Activated T-helper 1 cell treated with Interleukin-2 at 50 U/mL for 16 hours (primary cell): ENCODE data around the gene RAB11FIP3.

Experiments
- DNase-seq: peaks from one replicate; pipeline ENCODE4 v3.0.0-alpha.2; 2020; ENCODE audit warnings: low read depth

The RAB11FIP3 gene

DNA sequence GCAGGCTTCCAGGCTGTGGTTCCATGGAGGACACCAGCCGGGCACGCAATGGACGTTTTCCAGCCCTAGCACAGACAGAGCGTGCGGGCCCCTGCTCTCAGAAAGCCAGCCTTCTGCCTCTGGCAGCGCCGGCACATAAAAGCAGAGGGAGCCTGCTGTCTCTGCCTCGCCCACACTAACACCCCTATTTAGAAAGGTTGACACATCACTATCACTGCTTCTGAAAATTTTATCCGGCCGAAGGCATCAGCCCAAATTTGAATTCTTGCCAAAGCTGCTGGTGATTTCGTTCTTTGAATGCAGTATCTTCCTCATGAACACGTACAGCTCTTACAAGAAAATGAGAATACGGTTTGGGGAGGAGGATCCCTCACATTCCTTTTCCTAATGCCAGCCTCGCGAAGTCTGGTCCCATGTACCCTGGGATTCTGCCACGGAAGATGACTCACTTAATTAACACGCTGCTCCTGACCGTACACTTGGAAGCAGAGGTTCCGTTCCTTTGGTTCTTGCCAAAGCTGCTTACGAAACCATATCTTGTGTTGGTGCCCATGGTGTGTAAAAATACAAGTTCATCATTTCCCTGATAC lies 1.3 kb upstream of the RAB11FIP3 start:
- no peak for DNase-seq

DNA sequence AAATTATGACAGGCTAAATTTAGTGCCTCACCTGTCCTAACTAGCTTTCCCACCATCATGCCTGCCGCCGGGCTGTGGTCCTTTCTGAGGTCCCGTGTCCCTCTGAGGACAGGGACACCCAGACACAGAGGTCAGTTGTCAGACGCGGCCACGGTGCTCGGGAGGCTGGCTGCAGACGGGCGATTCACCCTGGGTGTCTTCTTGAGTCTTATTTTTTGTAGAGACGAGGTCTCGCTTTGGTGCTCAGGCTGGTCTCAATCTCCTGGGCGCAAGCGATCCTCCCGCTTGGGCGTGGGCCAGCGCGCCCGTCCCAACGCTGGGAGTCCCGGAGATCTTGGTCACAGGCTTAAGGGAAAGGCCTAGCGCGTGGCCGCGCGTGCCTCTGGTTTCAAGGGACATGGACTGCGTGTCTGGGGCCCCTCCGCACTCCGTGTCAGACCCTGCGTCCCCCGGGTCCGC lies 797 bp upstream of the RAB11FIP3 start:
- no peak for DNase-seq

DNA sequence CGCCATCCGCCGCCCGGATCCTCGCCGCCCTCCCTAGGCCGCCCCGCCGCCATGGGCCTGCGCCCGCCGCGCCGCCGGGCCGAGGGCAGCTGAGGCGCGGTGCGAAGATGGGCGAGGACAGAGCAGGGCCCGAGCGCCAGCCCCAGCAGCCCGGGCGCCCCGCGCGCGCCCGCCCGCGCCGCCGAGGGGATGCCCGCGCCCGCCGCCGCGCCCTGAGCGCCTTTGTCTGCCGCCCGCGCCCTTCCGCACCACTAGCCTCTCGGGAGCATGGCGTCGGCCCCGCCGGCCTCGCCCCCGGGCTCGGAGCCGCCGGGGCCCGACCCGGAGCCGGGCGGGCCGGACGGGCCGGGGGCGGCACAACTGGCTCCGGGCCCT lies 278 bp downstream of the RAB11FIP3 start:
- DNase-seq: no peak

DNA sequence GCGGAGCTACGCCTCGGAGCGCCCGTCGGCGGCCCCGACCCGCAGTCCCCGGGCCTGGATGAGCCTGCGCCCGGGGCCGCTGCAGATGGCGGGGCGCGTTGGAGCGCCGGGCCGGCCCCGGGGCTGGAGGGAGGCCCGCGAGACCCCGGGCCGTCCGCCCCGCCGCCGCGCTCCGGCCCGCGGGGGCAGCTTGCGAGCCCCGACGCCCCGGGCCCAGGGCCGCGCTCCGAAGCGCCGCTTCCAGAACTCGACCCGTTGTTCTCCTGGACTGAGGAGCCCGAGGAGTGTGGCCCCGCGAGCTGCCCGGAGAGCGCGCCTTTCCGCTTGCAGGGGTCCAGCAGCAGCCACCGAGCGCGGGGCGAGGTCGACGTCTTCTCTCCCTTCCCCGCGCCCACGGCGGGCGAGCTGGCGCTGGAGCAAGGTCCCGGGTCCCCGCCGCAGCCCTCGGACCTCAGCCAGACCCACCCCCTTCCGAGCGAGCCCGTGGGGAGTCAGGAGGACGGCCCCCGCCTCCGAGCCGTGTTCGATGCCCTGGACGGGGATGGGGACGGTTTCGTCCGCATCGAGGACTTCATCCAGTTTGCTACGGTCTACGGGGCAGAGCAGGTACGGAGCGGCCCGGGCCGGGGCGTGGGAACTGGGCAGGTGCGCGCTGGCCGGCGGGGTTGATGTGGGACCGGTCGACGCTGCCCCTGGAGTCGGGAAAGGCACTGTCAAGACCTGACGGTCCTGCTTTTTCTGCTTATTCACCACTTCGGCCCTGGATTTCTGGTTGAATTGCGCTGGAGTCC lies 861 bp downstream of the RAB11FIP3 start:
- DNase-seq: no peak

DNA sequence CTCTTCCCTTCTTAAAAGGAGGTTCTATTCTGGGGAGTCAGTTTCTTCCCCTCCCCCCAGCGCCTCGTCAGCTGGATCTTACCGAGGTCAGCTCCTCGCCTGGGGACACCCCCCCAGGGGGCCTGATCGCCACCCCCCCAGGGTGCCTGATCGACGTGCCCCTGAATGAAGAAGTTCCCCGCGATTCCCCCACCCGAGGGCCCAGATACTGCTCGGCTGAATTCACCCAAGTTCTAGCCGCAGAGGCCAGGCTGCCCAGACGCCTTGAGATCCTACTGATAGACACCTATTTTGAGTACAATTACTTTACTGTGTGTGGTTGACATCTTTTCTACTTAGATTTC lies 1.4 kb downstream of the RAB11FIP3 start:
- no peak for DNase-seq

DNA sequence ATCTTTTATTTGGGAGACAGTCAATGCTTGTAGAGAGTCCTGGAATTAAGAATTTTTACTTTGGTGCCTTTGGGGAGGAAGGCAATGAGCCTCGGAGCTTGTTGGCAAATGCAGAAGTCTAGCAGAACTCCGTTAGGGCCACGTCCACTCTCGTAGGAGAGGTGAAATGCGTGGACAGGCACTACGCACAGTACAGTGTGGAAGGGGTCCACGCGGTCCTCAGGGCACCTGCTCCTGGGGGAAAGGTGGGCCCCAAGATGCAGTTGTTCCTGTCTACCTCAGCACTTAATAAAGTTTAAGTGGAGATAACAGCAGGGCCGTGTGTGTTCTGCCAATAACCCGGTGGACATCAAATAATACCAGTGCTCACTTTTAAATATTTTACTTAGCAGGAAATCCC lies 1.8 kb downstream of the RAB11FIP3 start:
- no peak for DNase-seq

DNA sequence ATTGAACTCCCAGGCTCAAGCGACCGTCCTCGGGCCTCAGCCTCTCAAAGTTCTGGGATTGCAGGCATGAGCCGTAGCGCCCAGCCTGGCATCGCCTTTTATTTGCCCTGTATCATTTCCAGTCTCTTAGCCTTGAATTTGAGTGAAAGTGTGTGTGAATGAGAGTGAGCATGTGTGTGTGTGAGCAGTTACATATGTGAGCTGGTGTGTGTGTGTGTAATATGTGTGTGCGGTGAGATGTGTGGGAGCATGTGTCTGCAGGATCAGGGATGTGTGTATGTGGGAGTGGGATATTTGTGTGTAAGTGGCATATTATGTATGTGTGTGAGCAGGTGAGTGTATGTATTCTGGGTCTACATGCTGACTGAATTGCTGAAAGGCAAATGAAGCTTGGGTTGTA lies 5.5 kb downstream of the RAB11FIP3 start:
- DNase-seq: no peak

DNA sequence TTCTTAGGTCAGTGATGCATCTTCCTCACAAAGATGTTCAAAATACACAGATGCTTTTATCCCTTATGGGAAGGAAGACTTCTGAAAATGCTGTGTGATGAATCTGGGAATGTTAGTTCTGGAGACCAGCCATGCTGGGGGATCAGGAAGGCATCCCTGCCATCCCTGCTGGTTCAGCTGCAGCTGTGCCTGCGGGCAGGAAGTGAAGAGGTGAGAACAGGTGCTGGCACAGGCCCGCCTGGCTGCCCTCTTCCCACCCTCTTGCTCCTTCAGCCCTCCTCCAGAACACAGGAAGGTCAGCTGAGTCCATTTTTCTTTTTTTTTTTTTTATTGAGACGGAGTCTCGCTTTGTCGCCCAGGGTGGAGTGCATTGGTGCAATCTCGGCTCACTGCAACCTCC lies 15.2 kb downstream of the RAB11FIP3 start:
- DNase-seq: no peak

DNA sequence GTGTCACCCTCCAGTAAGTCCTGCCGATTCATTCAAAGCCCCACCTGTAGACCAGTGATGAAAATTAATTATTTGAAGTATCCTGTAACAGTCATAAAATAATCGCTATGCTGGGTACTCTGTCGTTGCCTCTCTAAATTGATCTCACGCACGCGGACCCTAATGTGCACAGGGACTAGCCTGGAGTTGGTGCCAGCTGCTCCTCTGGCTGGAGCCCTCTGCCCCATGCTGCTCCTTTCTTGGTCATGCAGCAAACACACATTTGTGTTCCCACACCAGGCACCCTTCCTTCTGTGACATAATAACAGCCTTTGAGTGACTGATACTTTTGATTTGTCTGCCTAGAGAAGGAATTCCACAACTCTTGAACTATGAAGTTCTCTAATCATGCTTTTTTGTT lies 16.0 kb downstream of the RAB11FIP3 start:
- no peak for DNase-seq

DNA sequence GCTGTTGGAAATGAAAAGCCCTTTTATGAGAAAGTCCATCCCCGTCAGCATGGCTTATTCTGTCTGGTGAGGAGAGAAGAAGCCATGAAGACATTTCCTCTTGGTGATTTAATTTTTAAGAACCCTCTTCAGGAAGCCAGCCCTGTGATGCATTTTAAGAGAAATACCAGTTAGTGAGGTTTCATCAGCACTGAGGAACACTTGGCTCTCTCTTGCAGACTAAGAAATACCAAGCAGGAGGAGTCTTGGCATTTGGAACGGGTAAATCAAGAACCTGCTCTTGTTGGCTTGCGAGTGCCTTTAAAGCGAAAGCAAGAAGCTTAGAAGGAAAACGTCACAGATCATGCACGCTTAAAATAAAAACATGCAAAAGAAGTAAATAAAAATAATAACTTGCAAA lies 17.5 kb downstream of the RAB11FIP3 start:
- no peak for DNase-seq

DNA sequence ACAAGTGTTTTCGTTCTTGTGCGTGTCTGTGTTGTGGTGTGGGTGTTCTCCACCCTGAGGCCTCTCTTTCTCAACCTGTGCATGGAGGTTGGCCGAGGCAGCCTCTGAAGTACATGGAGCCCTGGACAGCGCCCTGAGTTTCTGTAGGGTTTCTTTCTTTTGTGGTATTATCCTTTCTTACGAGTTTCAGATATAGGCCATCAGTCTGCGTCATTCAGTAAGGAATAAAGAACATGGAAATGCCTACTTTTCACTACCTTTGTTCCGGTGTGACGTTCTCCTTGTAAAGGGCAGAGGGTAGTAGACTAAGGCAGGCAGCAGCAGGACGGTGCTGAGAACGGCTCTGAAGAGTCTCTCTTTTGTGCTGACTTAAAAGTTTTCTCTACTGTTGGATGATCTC lies 18.6 kb downstream of the RAB11FIP3 start:
- DNase-seq: no peak

DNA sequence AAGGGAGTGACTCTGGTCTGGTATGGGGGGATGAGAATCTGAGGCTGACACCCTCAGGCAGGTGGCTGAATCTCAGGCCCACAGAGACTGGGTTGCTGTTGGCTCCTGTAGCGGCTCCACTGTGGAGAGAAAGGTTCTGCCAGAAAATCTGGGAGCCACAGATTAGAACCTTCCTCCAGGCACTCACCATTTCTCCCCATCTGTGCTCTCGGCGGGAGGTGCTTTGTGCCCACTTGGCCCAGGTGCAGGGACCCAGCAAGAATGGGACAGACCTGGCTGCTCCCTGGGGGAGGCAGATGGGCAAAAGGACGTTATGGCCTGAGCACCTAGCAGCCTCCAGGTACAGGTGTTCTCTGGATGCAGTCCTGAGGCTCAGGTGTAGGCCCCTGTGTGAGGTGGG lies 20.1 kb downstream of the RAB11FIP3 start:
- no peak for DNase-seq

DNA sequence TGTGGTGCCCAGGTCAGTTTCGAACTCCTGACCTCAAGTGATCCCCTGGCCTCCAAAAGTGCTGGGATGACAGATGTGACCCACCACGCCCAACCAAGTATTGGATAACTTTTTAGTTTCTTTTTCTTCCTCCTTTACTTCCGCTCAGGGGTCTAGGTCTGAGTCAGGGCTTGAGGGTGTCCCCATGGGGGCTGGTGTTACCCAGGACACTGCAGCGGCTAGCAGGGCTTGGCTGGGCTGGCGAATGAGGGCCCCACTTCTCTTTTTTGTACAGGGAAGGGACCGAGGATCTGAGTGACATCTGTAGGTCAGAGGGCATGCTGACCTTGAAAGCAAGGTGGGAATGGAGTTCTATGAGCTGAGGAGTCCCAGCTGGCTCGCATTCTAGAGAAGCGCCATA lies 24.9 kb downstream of the RAB11FIP3 start:
- no peak for DNase-seq

DNA sequence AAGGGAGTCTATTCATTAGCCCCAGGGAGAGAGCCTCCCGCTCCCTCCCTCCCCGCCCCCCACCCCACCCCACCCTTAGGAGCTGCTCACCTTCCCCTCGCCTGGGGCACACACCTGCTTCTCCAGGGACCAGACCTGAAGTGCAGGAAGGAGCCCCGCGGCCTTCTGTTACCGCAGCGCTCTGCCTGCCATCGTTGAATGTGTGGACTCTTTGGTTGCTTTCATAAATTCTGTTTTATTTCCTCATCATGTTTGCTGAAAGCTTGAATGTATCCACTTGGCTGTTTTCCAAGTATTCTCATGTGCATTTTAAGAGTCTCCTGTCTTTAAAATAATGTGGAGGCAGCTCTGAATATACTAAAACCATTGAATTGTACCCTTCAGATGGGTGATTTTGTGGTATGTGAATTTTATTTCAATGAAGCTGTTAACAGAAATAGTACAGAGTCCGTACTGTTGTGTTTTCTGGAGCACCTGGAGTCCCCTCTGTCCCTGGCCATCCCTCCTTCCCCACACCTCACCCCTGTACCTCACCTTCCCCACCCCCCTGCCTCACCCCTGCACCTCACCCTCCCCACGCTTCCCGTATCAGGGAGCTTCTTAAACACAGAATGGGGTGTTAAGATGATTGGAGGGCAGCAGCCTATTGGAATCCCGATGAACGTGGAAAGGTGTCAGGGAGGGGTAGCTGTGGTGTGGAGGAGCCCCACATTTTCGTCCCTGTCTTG lies 25.5 kb downstream of the RAB11FIP3 start:
- DNase-seq: no peak

DNA sequence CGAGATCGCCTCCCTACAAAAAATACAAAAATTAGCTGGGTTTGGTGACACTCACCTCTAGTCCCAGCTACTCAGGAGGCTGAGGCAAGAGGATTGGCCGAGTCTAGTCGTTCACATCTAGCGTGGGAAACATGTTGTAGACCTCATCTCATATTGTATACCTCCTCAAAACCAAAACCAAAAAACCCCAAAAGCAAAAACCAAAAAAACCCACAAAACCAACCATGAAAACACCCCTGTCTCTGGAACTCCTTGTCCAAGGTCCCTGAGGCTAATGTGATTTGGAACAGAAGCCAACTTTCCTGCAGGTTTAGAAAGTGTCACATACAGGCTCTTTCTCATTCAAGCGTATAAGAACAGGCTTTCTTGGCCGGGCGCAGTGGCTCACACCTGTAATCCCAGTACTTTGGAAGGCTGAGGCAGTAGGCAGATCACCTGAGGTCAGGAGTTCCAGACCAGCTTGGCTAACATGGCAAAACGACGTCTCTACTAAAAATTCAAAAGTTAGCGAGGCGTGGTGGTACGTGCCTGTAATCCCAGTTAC lies 29.0 kb downstream of the RAB11FIP3 start:
- DNase-seq: no peak

DNA sequence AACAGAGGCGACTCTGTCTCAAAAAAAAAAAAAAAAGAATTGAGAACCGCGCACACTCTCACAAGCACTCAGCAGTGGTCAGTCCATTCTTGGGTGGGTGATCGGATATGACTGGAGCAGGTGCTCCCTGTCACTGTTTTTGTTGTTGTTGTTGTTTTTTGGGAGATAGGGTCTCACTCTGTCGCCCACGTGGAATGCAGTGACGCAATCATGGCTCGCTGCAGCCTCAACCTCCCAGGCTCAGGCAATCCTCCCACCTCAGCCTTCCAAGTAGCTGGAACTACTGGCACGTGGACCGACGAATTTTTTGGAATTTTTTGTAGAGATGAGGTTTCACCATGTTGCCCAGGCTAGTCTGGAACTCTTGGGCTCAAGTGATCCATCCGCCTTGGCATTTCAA lies 30.0 kb downstream of the RAB11FIP3 start:
- DNase-seq: no peak

DNA sequence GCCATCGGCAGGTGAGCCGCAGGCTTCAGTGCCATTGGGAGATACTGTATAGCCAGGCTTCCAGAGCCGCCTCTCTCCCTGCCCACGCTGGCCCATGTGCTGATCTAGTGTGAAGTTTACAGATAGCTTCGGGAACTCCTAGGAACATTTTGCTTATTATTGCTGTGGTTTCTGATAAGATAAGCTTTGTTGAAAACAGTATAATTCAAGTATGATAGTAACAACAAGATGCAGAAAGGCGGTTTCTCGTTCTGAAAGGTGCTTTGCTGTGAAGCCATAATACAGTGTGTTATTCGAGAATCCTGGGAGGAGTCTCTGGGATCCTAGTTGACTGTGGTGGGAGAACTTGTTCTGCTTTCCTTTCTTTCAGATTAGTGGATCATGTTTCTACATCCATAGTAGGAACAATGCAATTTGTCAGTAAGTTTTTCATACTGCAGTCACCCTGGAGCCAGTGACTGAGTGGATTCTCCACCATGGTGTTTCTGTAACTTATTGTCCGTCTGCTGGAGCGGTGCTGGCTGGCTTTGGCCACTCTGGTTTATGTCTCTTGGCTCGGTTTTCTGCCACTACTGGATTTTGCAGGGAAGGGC lies 31.5 kb downstream of the RAB11FIP3 start:
- DNase-seq: no peak

DNA sequence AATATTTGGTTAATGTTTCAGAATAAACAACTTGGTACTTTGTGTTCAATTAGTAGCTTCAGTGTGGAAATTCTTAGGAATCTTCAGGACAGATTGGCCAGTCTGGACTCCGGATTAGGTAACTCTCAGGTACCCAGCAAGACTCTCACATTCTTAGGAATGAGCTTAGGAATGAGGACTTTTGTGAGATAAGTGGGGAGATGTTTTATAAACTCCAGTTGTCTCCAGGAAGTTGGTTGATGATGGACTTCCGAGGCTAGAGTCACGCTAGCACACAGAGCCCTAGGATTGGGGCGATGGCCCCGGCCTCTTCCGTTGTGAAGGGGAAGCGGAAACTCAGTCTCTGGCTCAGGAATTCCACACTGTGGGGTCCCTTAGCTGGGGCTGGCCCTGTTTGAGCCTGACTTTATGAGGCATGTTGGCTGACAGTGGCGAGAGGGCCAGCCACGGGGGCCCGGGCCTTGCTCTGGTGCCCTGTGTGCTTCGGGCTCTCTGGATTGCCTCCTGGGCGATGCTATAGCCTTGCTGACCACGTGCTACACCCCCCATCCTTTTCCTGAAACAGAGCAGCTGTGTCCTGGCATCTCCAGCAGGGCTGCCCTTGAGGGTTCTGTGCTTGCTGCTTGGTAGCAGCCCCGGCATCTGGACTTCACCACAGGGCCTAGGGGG lies 32.4 kb downstream of the RAB11FIP3 start:
- no peak for DNase-seq

DNA sequence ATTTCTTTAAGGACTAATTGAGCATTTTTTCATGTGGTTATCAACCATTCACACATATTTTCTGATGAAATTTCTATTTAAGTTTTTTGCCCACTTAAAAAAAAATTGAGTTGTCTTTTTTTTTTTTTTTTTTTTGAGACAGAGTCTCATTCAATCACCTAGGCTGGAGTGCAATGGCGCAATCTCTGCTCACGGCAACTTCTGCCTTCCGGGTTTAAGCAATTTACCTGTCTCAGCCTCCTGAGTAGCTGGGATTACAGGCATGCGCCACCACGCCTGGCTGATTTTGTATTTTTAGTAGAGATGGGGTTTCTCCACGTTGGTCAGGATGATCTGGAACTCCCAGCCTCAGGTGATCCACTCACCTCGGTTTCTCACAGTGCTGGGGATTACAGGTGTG lies 34.3 kb downstream of the RAB11FIP3 start:
- no peak for DNase-seq

DNA sequence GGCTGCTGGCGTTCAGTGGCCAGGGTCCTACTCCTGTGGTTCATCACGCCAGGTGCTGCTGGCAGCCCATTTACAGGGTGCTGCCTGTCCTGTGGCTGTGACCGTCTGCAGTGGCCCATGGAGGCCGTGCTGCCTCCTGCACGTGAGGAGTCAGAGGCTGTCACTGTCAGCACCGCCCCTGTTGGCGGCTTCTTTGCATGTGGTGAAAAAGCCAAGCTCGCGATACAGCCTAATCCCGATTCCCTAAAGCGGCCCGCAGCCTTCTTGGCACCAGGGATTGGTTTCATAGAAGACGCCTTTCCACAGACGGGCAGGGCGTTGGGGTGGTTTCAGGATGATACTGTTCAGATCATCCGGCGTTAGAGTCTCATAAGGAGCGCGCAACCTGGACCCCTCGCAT lies 35.3 kb downstream of the RAB11FIP3 start:
- DNase-seq: no peak

DNA sequence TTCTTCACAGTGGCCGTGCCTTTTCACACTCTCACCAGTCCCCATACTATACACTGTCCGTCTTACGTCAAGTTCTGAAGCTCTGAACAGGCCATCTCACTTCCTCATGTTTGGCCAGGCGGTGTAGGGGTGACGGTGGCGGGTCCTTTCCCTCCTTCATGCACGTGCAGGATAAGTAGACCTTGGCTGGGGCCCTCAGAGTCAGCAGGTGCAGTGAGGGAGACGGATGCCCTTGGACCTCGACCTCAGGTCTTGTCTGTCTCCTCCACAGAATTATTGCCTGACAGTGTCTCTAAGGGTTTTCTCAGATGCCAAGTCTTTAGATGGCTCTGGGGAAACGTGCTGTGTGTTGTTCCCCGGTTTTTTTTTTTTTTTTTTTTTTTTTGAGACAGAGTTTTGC lies 37.6 kb downstream of the RAB11FIP3 start:
- no peak for DNase-seq

DNA sequence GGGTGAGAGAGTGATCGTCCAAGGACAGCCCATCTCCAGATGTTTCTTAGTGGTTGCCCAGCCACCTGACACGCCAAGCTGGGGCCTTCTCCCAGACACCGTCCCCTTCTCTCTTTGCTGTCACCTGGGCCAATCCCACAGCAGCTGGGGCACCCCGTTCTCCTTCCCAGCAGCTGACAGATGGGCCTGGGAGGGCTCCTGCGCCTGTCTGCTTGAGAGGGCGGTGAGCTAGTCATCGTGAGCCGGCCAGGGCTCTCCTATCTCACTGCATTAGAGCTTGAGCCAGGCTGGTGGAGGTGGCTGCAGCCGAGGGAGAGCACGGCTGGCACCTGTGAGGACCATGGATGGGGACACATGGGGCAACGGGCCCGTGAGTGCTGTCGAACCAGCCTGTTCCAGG lies 41.2 kb downstream of the RAB11FIP3 start:
- DNase-seq: no peak
